Ovary (tissue), 3 donors: ENCODE results near the gene SIGLEC15.

Experiments used
- POLR2A ChIP-seq: fragments of 450-650 bp; IDR thresholded peaks from one replicate; pipeline ENCODE4 v1.6.1; 2017; ENCODE audit warnings: antibody characterized with exemption, mild to moderate bottlenecking, moderate library complexity
- TF ChIP-seq, protein P1 (sequence below), 3 donors: fragments of 450-650 bp in 2 of 3; fragments of 200-600 bp in 1 of 3; IDR thresholded peaks; one replicate each; pipeline versions ENCODE4 v1.5.1 to v1.8.0; 2016 to 2022; ENCODE audit warnings: antibody characterized with exemption in 3 of 3, mild to moderate bottlenecking in 1 of 3
- donor health status: DM: no; HTN: no; CAD: no.

DNA sequence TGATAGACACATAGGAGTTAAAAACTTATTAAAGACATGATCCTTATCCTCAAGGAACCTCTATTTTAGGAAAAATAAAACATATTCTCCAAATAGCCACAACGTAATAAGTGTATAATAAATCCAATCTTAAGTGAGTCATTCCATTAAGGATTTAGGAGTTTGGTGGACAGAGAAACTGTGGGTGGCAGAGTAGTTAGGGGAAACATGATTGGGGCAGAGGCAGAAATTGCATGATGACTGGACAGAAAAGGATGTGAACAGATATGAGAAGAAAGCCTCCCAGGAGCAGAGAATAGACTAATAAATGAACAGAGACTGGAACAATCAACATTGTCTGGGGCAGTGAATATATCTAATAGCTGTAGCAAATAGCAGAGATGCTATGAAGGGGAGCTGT is 48.1 kb upstream of the SIGLEC15 start:
- TF ChIP-seq, protein P1, sequence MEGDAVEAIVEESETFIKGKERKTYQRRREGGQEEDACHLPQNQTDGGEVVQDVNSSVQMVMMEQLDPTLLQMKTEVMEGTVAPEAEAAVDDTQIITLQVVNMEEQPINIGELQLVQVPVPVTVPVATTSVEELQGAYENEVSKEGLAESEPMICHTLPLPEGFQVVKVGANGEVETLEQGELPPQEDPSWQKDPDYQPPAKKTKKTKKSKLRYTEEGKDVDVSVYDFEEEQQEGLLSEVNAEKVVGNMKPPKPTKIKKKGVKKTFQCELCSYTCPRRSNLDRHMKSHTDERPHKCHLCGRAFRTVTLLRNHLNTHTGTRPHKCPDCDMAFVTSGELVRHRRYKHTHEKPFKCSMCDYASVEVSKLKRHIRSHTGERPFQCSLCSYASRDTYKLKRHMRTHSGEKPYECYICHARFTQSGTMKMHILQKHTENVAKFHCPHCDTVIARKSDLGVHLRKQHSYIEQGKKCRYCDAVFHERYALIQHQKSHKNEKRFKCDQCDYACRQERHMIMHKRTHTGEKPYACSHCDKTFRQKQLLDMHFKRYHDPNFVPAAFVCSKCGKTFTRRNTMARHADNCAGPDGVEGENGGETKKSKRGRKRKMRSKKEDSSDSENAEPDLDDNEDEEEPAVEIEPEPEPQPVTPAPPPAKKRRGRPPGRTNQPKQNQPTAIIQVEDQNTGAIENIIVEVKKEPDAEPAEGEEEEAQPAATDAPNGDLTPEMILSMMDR (IDR thresholded peaks at IDR 0.05) = no peak
- TF ChIP-seq POLR2A = no peak
